ENCODE data around the gene GPRIN2. TPM values are rescaled to one million over a fixed set of nuclear protein-coding genes. Genes with fewer than 3 reads are reported as not detected.

The GPRIN2 gene
- total RNA-seq, 6 experiments from 2014 or later: not detected

DNA sequence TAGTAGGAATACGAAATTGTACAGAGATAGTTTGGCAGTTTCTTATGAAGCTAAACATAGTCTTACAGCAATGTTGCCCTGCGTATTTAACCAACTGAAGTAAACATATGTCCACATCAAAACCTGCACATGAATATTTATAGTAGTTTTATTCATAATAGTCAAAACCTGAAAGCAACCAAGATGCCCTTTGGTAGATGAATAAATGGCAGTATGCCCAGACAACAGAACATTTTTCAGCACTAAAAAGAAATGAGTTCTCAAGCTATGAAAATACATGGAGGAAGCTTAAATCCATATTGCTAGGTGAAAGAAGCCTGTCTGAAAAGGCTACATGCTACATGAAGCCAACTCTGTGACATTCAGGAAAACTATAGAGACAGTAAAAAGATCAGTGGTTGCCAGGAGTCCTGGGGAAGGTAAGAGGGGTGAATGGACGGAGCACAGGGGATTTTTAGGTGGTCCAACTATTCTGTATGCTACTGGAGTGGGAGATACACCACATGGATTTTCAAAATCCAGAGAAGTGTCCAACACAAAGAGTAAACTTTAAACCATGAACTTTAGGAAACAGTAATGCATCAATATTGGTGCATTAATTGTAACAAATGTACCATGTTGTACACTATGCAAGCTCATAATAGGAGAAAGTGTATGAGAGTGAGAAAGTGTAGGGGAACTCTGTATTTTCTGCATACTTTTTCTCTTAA lies 17.6 kb downstream of the GPRIN2 start:
- H3K27me3 Mint-ChIP-seq (ENCODE audit: insufficient read depth): peaks cover 25% of the 10 kb centered on the region
- peaks cover 18% of the 10 kb centered on the region for H3K4me1 Mint-ChIP-seq (ENCODE audit: low read depth)
- H3K27ac Mint-ChIP-seq: no peak overlapping the region
- DNase-seq: no peak
- no peaks in the 10 kb centered on the region for H3K9me3 Mint-ChIP-seq
- TF ChIP-seq, protein P1, sequence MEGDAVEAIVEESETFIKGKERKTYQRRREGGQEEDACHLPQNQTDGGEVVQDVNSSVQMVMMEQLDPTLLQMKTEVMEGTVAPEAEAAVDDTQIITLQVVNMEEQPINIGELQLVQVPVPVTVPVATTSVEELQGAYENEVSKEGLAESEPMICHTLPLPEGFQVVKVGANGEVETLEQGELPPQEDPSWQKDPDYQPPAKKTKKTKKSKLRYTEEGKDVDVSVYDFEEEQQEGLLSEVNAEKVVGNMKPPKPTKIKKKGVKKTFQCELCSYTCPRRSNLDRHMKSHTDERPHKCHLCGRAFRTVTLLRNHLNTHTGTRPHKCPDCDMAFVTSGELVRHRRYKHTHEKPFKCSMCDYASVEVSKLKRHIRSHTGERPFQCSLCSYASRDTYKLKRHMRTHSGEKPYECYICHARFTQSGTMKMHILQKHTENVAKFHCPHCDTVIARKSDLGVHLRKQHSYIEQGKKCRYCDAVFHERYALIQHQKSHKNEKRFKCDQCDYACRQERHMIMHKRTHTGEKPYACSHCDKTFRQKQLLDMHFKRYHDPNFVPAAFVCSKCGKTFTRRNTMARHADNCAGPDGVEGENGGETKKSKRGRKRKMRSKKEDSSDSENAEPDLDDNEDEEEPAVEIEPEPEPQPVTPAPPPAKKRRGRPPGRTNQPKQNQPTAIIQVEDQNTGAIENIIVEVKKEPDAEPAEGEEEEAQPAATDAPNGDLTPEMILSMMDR (IDR thresholded peaks at IDR 0.05): no peak
- H3K4me3 Mint-ChIP-seq: no peak overlapping the region
- H3K36me3 Mint-ChIP-seq (ENCODE audit: low read depth): no peaks in the 10 kb centered on the region

DNA sequence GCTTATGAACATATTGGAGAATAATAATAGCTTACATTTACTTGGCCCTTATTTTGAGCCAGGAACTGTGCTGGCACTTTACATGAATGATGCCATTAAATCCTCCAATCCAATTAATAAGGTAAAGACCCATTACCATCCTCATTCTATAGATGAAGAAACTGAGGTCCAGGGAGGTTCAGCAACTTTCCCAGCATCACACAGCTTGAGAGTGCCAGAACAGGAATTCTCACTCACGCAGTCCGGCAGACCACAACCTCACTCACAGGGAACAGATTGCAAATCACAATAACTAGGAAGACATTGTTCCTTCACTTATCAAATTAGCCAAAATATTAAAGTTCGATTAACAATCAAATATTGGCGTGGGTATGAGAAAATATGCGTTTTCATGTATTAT lies 18.3 kb downstream of the GPRIN2 start:
- TF ChIP-seq, protein P1 (IDR thresholded peaks at IDR 0.05): no peak
- H3K4me3 Mint-ChIP-seq: no peak overlapping the region
- H3K27me3 Mint-ChIP-seq (ENCODE audit: insufficient read depth): peaks cover 22% of the 10 kb centered on the region
- peaks cover 18% of the 10 kb centered on the region for H3K4me1 Mint-ChIP-seq (ENCODE audit: low read depth)
- H3K9me3 Mint-ChIP-seq: no peaks in the 10 kb centered on the region
- no peak overlapping the region for H3K27ac Mint-ChIP-seq
- H3K36me3 Mint-ChIP-seq (ENCODE audit: low read depth): no peaks in the 10 kb centered on the region
- no peak for DNase-seq

DNA sequence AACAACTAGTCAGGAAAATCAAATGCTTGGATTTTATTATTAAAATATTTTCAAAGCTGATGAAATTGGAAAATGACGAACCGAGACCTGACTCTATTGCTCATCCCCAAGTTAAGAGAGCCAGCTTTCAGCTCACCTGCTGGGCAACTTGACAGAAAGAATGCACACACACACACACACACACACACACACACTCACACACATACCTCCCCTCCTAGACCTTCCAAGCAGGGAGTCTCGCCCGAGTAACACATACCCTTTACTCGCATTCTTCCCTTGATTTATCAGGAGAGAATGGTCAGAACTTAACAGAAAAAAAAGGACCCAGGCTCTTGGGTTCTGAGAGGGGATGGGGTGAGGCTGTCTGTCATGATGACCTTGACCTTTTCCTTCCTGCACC lies 19.1 kb downstream of the GPRIN2 start:
- Mint-ChIP-seq H3K27me3 (ENCODE audit: insufficient read depth) (peaks cover 18% of the 10 kb centered on the region), H3K9me3 (no peaks in the 10 kb centered on the region), H3K27ac (no peak overlapping the region), H3K36me3 (ENCODE audit: low read depth) (no peaks in the 10 kb centered on the region), H3K4me3 (no peak overlapping the region), H3K4me1 (ENCODE audit: low read depth) (peaks cover 18% of the 10 kb centered on the region)
- TF ChIP-seq, protein P1 (IDR thresholded peaks at IDR 0.05): no peak
- DNase-seq: no peak

DNA sequence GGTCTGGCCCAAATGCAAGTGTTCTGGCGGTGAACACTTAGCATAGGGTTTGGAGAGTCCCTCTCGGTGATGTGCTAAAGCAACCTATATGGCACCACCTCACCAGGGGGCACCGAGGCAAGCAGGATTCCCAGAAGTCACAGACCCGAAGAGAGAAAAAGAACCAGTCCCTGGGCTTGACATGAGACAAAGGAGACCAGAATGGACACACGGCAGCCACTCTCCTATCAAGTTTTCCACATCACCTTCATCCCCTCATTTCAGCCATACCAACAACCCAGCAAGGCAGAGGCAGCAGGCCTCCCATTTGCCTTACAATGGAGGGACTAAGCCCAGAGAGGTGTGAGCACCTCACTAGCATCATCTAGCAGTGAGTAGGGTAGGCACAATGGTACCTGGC lies 19.7 kb downstream of the GPRIN2 start:
- Mint-ChIP-seq H3K9me3 (no peaks in the 10 kb centered on the region), H3K36me3 (ENCODE audit: low read depth) (no peaks in the 10 kb centered on the region), H3K4me3 (no peak overlapping the region), H3K4me1 (ENCODE audit: low read depth) (peaks cover 18% of the 10 kb centered on the region), H3K27ac (no peak overlapping the region), H3K27me3 (ENCODE audit: insufficient read depth) (peaks cover 18% of the 10 kb centered on the region)
- TF ChIP-seq, protein P1 (IDR thresholded peaks at IDR 0.05): no peak
- no peak for DNase-seq

DNA sequence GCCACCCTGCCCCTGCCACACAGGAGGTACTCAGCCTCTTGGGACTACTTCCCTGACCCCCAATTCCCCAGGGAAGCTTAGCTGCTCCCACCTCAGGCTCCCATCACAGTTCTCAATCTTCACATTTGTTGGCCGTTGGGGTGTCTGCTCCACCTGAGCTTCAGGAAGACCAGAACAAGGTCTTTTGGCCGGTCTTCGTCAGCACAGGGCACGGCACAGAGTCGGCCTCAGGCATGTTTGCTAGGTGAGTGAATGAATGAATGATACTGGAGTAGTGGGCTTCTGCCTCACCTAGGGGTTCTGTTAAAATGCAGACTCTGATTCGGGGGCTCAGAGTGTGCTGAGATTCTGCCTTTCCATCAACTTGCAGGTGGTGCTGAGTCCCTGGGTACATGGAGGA lies 20.3 kb downstream of the GPRIN2 start:
- Mint-ChIP-seq H3K4me3 (no peak overlapping the region), H3K27ac (no peak overlapping the region), H3K27me3 (ENCODE audit: insufficient read depth) (peaks cover 18% of the 10 kb centered on the region), H3K9me3 (no peaks in the 10 kb centered on the region), H3K36me3 (ENCODE audit: low read depth) (no peaks in the 10 kb centered on the region), H3K4me1 (ENCODE audit: low read depth) (peaks cover 18% of the 10 kb centered on the region)
- DNase-seq: no peak
- TF ChIP-seq, protein P1 (IDR thresholded peaks at IDR 0.05): no peak
